Gastroesophageal sphincter (tissue), 3 donors: ENCODE results near the gene DCXR.
"Not testable (repeated sequence)": the region's sequence is repeated elsewhere in the genome, so short reads cannot be mapped to it uniquely, and the experiment has no call there.

Experiments used
- EP300 ChIP-seq: sonication (generic); formaldehyde crosslinking; IDR thresholded peaks from one replicate; pipeline ENCODE4 v1.6.1; 2017; ENCODE audit warnings: antibody characterized with exemption, mild to moderate bottlenecking
- POLR2AphosphoS5 ChIP-seq: sonication (generic); formaldehyde crosslinking; IDR thresholded peaks from one replicate; pipeline ENCODE4 v1.6.1; 2017; ENCODE audit warnings: antibody characterized with exemption
- TF ChIP-seq, protein P1 (sequence below), 4 experiments: fragments of 200-600 bp in 2 of 4; fragments of 450-650 bp in 2 of 4; sonication (generic) in 1 of 4; IDR thresholded peaks; one replicate each; pipeline ENCODE4 v1.5.1; 2017 to 2019; ENCODE audit warnings: antibody characterized with exemption in 4 of 4, mild to moderate bottlenecking in 2 of 4, moderate library complexity in 2 of 4

DNA sequence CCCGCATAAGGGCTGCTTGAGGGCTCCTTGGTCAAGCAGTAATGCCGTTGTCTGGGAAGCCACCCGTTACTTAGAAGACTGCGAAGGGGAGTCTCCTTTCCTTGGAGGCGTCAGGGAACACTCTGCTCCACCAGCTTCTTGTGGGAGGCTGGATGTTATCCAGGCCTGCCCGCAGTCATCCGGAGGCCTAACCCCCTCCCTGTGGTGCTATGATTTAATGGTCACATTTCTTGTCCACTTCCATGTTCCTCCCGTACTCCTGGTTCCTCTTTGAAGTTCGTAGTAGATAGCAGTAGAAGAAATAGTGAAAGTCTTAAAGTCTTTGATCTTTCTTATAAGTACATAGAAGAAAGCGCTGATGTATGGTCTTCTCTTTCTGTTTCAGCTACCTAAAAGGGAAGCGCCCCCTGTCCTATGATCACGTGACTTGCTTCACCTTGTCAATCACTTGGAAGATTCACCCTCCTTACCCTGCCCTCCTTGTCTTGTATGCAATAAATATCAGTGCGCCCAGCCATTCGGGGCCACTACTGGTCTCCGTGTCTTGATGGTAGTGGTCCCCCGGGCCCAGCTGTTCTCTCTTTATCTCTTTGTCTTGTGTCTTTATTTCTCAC, 1.4 kb upstream of the DCXR start:
- TF ChIP-seq POLR2AphosphoS5, EP300: not testable (repeated sequence)
- TF ChIP-seq, protein P1, sequence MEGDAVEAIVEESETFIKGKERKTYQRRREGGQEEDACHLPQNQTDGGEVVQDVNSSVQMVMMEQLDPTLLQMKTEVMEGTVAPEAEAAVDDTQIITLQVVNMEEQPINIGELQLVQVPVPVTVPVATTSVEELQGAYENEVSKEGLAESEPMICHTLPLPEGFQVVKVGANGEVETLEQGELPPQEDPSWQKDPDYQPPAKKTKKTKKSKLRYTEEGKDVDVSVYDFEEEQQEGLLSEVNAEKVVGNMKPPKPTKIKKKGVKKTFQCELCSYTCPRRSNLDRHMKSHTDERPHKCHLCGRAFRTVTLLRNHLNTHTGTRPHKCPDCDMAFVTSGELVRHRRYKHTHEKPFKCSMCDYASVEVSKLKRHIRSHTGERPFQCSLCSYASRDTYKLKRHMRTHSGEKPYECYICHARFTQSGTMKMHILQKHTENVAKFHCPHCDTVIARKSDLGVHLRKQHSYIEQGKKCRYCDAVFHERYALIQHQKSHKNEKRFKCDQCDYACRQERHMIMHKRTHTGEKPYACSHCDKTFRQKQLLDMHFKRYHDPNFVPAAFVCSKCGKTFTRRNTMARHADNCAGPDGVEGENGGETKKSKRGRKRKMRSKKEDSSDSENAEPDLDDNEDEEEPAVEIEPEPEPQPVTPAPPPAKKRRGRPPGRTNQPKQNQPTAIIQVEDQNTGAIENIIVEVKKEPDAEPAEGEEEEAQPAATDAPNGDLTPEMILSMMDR (IDR thresholded peaks at IDR 0.05): not testable (repeated sequence)
